ENCODE results near the gene SMIM33.
A peak's percentile ranks its signal among the peaks of the same experiment; 100 is the strongest.
"Not testable (repeated sequence)": the region's sequence is repeated elsewhere in the genome, so short reads cannot be mapped to it uniquely, and the experiment has no call there.

Gene SMIM33

GRCh38 chr5:139457653-139458306 is 13.0 kb upstream of the SMIM33 start:
- DNase-seq, result peak; percentile 46 to 56

DNA sequence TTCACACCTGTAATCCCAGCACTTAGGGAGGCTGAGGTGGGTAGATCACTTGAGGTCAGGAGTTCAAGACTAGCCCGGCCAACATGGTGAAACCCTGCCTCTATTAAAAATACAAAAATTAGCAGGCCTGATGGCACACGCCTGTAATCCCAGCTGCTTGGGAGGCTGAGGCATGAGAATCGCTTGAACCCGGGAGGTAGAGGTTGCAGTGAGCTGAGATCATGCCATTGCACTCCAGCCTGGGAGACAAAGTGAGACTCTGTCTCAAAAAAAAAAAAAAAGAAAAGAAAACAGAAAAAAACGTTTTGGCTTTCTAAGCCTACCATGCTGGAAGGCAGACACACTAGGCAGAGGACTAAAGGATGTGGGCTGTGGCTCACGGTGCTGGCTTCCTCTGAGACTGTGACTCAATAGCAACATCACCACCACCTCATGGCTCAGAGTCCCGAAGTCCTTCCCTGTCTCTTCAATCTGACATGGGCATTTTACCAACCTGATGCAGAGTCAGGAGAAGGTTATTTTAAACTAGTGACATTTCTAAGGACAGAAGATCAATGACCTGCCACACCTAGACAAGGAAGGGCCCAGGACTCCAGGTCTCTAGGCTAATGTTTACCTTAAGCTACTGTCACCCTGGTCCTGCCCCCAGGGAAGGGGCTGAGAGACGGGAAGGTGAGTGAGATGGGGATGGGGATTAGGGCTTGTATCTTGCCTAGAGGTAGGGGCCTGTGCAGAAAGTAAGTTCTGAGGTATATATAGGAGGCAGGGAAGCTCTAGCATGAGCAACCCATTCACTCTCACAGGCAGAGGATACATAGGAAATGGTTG is 12.0 kb upstream of the SMIM33 start:
- DNase-seq, result peak; percentile 74 to 80

DNA sequence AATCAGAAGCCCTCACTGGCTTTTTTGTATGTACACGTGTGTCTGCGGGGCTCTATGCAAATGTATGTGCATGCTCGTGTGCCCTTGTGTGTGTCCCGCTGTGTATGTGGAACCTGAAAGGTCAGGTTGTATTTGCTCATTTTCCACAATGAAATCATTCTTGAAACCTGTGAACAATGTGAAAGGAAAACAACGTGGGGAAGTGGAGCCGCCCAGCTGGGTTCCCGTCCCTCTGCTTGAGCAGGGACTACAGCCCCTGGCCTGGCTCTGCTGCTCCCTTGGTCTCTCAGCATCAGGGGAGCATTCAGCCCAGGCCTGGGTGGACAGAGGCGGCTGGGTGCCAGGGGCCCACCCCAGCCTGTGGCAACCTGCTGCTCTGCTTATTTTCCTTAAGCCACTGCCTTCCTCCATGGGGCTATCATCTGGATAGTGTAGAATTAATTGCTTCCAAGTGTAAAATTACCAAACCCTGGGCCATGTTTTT is 11.3 kb upstream of the SMIM33 start:
- DNase-seq, result peak; percentile 66 to 72

GRCh38 chr5:139460455-139460854 is 10.3 kb upstream of the SMIM33 start:
- no peak for DNase-seq

DNA sequence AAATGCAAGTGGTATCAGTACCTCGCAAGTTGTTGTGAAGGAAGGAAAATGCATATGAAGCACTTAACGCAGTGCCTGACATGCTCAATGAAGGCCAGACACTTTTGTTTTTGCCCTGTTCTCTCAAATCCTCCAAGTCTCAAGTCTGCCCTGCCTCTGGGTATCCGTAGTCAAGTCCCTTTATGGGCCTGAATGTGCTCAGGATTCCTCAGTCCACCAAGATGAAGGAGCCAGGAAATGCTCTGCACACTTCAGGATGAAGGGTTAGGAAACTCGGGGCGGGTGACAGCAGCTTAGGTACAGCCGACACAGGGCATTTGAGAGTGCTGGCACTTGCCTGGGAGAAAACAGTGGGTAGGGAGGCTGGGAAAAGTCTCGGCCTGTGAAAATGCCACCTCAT is 9.6 kb upstream of the SMIM33 start:
- DNase-seq, result no peak

DNA sequence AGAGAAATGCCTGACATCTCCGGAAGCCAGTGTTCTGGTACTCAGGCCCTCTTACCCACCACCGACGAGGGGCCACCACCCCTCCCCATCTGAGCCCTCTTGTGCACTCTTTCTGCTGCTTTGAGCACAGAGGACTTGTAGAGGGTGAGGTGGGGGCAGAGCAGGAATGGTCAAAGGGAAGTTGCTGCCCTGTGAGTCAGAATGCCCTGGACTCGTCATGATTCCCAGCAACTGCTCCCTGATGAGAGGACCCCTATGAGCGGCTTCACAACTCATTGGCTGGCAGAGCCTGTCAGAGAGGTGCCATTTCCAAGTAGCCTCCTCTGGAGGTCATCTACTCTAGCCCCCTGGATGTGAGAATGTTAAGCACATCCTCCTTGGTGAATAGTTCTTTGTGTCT is 9.1 kb upstream of the SMIM33 start:
- DNase-seq, result no peak

DNA sequence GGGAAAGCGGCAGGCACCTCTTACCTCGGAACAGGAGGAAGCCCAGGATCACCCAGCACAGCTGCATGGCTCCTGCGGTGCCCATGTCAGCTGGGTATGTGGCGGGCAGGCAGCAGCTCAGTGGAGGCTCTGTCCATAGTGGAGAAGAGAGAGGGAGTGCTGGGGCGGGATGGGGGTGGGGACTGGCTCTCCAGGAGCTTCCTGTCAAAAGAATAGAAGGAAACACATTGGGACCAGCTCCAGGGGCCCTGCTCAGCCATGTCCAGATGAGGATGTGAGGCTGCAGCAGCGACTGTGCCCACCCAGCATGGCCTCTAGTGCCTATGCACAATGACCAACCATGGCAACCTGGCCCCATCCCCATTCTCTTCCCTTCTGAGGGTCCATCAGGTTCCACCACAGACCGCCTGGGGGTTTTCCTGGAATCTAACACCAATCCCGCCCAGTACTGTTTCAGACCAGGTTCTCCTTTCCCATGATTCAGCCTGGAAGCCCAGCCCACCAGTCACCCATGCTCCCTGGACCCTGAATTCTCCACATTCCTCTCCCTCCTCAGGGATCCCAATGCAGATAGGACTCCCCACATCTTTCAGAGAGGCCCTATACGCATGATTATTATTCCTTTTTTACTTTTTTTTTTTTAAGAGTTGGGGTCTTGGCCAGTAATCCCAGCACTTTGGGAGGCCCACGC is 8.1 kb upstream of the SMIM33 start, which contains the start of gene ECSCR:
Gene ECSCR (minus strand): TSS at position 158 of the 691 bp plus-strand sequence. CDS start 73 bp downstream, at position 85.
- DNase-seq, result no peak

- no peak for DNase-seq
Observed at GRCh38 chr5:139468421-139468931, 2.3 kb upstream of the SMIM33 start.

DNA sequence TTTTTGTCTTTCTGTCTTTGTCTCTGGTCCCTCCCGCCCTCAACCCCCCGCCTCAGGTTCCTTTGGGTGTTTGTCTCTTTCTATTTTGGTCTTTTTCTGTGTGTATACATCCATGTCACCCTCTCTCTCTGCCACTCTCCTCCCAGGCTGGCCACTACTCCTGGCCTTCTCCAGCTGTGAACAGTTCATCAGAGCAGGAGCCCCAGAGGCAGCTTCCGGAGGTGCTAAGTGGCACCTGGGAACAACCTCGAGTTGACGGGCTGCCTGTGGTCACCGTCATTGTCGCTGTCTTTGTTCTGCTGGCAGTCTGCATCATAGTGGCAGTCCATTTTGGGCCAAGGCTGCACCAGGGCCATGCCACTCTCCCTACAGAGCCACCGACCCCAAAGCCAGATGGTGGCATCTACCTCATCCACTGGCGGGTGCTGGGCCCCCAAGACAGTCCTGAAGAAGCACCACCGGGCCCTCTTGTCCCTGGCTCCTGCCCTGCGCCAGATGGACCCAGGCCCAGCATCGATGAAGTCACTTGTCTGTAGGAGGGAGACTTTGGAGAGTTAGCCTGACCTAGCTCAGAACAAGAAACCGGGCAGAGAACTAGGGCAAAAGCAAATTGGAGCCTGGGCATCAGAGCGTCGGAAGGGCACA is 1.7 kb downstream of the SMIM33 start:
- DNase-seq, result no peak

DNA sequence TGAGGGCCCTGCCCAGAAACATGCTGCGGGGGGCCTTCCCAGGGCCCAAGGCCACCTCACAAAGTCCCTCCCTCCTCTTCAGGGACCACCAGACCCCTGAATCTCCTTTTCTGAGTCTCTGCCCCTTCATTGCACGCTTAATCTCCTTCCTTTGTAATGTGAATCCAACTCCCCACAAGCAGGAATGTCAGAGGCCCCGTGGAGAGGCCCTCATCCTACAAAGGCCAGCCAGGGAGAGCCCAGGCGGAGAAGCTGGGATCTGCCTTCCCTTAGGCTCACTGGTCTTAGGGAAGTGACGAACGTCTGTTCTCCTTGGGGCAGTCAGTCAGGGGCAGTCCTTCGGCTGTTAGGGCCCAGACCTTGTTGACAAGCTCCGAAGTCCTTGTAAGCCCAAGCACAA is 2.3 kb downstream of the SMIM33 start:
- DNase-seq, result no peak

DNA sequence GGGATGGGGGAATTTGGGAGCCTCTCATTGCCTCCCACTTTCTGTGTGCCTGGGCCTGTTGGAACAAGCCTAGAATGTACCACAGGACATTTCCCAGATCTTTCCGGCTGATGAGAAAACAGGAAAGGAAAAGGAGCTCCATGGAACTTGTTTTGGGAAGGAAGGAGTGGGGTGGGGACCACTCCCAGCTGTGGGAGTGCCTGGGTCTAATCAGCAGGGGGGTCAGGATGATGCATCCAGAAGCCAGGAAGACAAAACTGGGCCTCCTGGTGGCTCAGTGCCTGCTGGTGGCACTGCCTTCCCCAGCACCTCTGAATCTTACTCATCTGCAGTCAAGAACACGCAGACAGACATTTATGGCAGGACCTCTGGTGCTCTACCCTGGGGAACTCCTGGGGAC is 2.8 kb downstream of the SMIM33 start:
- DNase-seq, result peak in 1 of 2 experiments; percentile 41

DNA sequence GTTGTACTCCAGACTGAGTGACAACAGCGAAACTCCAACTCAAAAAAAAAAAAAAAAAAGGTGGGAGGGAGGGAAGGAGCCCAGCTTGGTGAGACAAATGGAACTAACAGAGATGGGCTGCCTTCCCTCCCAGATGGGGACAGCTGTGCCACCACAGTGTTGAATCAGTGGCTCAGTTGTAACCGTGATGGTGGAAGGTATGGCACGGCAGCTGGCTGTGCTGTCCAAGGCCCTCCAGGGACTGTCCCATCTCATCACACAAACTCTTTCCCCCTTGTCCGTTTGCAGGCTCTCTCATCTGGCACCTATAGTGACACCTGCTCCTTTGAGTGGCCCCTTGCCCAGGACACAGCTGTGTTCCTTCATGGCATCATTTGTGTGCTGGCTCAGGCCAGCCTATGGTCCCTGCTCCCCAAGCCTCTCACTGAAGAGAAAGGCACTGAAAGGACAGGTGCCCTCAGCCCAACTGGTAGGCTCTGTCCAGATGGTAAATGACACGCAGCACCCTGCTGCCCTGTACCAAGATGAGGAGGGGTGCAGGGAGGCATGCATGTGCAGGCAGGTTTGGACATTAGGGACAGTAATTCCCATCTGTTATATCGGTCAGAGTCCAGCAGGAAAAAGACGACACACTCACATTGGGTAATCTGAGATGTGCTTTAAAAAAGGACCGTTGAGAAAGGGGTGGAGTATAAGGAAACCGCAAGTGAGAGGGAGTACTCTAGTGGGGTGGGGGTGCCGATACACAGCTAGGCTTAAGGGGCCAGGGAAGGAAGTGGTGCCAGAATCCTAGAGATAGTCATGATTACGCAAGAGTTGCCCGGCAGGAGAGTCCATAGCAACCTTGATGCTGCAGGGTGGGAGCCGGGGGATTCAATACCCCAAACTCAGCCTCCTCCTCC is 4.3 kb downstream of the SMIM33 start:
- DNase-seq, result no peak

DNA sequence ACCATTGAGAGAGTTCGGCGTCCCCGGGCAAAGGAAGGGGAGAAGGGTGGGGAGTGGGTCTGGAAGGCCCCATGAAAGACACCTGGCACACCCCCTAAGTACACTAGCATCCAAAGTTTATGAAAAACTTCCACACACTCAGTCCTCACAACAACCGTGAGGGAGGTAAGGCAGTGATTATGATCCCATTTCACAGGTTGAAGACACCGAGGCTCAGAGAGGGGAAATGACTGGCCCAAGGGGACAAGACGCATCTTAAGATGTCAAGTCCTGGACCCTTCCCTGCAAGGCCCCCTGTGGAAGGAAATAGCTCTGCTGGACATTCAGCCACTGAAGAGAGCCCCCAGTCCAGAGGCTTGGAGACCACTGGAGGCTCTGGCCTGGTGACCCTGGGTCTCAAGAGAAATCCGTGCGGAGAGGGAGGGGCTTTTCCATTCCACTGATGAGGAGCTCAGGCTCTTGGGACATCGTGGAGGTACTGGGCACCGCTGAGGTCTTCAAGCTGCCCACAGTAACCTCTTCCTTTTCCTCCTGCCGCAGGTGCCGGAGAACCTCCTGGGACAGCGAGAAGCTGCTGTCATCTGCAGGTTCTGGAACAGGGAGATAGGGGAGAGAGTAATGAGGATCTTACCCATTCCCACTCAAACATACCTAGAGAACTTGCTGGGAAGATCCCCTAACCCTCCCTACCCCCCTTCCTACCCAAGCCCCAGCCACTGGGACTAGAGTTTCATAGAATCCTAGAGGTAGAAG is 5.2 kb downstream of the SMIM33 start:
- DNase-seq, result no peak

GRCh38 chr5:139478657-139479423 is 8.0 kb downstream of the SMIM33 start:
- not testable (repeated sequence) for DNase-seq

DNA sequence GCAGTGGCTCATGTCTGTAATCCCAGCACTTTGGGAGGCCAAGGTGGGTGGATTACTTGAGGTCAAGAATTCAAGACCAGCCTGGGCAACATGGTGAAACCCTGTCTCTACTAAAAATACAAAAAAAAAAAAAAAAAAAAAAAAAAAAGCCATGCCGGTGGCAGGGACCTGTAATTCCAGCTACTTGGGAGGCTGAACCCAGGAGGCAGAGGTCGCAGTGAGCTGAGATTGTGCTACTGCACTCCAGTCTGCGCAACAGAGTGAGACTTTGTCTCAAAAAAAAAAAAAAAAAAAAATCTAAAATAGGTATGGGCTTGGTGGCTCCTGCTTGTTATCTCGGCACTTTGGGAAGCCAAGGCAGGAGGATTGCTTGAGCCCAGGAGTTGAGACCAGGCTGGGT is 8.9 kb downstream of the SMIM33 start:
- DNase-seq, result not testable (repeated sequence)

GRCh38 chr5:139481122-139481533 is 10.3 kb downstream of the SMIM33 start:
- DNase-seq, result peak; percentile 56 to 59

- no peak for DNase-seq
Observed at GRCh38 chr5:139481580-139482049, 10.8 kb downstream of the SMIM33 start.

DNA sequence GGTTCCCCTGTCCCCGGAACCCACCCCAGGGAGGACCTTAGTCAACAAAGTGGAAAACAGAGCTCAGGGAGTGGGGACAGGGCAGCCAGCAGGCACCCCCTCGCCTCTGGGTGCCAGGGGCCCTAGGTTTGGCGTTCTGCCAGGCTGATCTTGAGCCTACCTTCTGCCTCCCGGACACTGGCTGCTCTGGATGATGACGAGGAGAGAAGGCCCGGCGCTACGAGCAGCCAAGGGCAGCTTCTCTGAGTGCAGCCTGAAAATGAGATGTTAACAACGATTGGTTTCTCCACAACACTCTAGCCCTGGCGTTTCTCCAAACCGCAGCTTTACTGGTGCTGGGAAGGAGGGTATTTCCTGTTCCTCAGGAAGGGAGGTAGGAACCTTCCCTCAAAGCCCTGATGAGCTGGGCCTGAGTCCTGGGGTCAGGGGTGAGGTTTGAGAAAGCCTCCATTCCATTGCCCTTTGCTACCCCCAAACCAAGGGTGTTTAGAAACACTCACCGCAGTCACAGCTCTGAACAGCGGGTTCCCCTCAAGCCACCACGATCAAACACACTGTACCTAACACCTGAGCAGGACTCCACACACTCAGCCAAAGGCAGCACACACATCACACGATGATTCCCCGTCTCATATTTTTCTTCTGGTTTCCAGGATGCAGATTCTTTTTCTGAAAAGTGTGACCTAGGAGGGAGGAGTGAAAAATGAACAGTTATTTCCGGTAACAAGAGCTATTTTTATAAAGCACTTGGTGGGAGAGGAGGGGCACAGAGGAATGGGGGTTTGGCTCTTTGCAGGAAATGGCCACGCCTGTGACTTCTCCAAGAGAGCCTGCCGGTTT is 11.5 kb downstream of the SMIM33 start, which contains the start of gene STING1:
Gene STING1 (minus strand): TSS at position 709 of the 840 bp plus-strand sequence. CDS start 1,054 bp downstream, outside the sequence.
- DNase-seq, result peak; percentile 79 to 86

DNA sequence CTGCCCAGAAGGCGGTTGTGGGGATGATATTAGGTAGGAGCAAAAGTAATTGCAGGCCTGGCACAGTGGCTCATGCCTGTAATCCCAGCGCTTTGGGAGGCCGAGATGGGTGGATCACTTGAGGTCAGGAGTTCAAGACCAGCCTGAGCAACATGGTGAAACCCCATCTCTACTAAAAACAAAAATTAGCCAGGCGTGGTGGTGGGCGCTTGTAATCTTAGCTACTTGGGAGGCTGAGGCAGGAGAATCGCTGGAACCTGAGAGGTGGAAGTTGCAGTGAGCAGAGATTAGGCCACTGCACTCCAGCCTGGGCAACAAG is 12.0 kb downstream of the SMIM33 start:
- DNase-seq, result not testable (repeated sequence)
